H9 (cell line): ENCODE results near the gene STIMATE. TPM values are rescaled to one million over a fixed set of nuclear protein-coding genes. Genes with fewer than 3 reads are reported as not detected.

Source experiments
- DNase-seq: peaks from one replicate; pipeline ENCODE4 v3.0.0-alpha.2; 2017
- H2AFZ ChIP-seq: one replicate; pipeline ENCODE4 v1.6.1; 2013; ENCODE audit warnings: mild to moderate bottlenecking, low read length, control low read depth, moderate library complexity
- H2AK5ac ChIP-seq: 2 replicates; pipeline ENCODE4 v1.6.1; 2013; ENCODE audit warnings: low read length, control low read depth, mixed read lengths; ENCODE audit not compliant: insufficient read length
- H2BK120ac ChIP-seq: one replicate; pipeline ENCODE4 v1.6.1; 2013; ENCODE audit warnings: low read depth, mild to moderate bottlenecking, low read length, control low read depth, inconsistent platforms; ENCODE audit not compliant: poor library complexity, severe bottlenecking
- H2BK12ac ChIP-seq: 2 replicates; pipeline ENCODE4 v1.6.1; 2013; ENCODE audit warnings: low read length, control low read depth, mixed read lengths, low read depth; ENCODE audit not compliant: insufficient read length
- H2BK15ac ChIP-seq: 2 replicates; pipeline ENCODE4 v1.6.1; 2013; ENCODE audit warnings: low read depth, low read length, control low read depth
- H2BK20ac ChIP-seq: one replicate; pipeline ENCODE4 v1.6.1; 2013; ENCODE audit warnings: low read depth, mild to moderate bottlenecking, low read length, control low read depth, inconsistent platforms; ENCODE audit not compliant: poor library complexity, severe bottlenecking
- H2BK5ac ChIP-seq: 2 replicates; pipeline ENCODE4 v1.6.1; 2013; ENCODE audit warnings: low read length, control low read depth, mixed read lengths; ENCODE audit not compliant: insufficient read length
- H3K14ac ChIP-seq: 2 replicates; pipeline ENCODE4 v1.6.1; 2013; ENCODE audit warnings: low read length, control low read depth; ENCODE audit not compliant: insufficient read depth
- H3K18ac ChIP-seq: 2 replicates; pipeline ENCODE4 v1.6.1; 2013; ENCODE audit warnings: low read depth, mild to moderate bottlenecking, mixed read lengths, low read length, control low read depth; ENCODE audit not compliant: insufficient read length
- H3K23ac ChIP-seq: 2 replicates; pipeline ENCODE4 v1.6.1; 2013; ENCODE audit warnings: low read length, control low read depth, mixed read lengths, low read depth; ENCODE audit not compliant: insufficient read length
- H3K23me2 ChIP-seq: 2 replicates; pipeline ENCODE4 v1.6.1; 2013; ENCODE audit warnings: low read depth, mild to moderate bottlenecking, mixed read lengths, low read length, control low read depth; ENCODE audit not compliant: insufficient read length, poor library complexity, severe bottlenecking
- H3K27ac ChIP-seq: 2 replicates; pipeline ENCODE4 v1.5.1; 2013; ENCODE audit warnings: low read length, control low read depth, mixed read lengths, low read depth; ENCODE audit not compliant: insufficient read length
- H3K27me3 ChIP-seq: 2 replicates; pipeline ENCODE4 v1.6.1; 2013; ENCODE audit warnings: low read length, control low read depth, inconsistent platforms; ENCODE audit not compliant: insufficient read depth
- H3K4ac ChIP-seq: 2 replicates; pipeline ENCODE4 v1.6.1; 2013; ENCODE audit warnings: low read depth, mild to moderate bottlenecking, control low read depth, inconsistent platforms, low read length, moderate library complexity
- H3K4me1 ChIP-seq: 2 replicates; pipeline ENCODE4 v1.6.1; 2013; ENCODE audit warnings: low read length, control low read depth, inconsistent platforms; ENCODE audit not compliant: insufficient read depth
- H3K4me2 ChIP-seq: 2 replicates; pipeline ENCODE4 v1.6.1; 2013; ENCODE audit warnings: low read length, control low read depth, mixed read lengths; ENCODE audit not compliant: insufficient read length, insufficient read depth
- H3K56ac ChIP-seq: 2 replicates; pipeline ENCODE4 v1.6.1; 2013; ENCODE audit warnings: low read depth, mild to moderate bottlenecking, mixed read lengths, low read length, control low read depth; ENCODE audit not compliant: insufficient read length
- H3K79me1 ChIP-seq: 2 replicates; pipeline ENCODE4 v1.6.1; 2013; ENCODE audit warnings: low read depth, mild to moderate bottlenecking, moderate library complexity, low read length, control low read depth, inconsistent platforms; ENCODE audit not compliant: insufficient read depth, poor library complexity, severe bottlenecking
- H3K79me2 ChIP-seq: 2 replicates; pipeline ENCODE4 v1.6.1; 2013; ENCODE audit warnings: low read length, control low read depth, inconsistent platforms; ENCODE audit not compliant: insufficient read depth
- H3K9ac ChIP-seq: 2 replicates; pipeline ENCODE4 v1.6.1; 2013; ENCODE audit warnings: low read length, control low read depth, mixed read lengths; ENCODE audit not compliant: insufficient read length; ENCODE audit errors: extremely low read depth
- H3K9me3 ChIP-seq: one replicate; pipeline ENCODE4 v1.6.1; 2013; ENCODE audit warnings: low read depth, low read length, inconsistent platforms; ENCODE audit not compliant: control insufficient read depth
- H3T11ph ChIP-seq: one replicate; pipeline ENCODE4 v1.6.1; 2013; ENCODE audit warnings: mild to moderate bottlenecking, low read length, control low read depth, inconsistent platforms
- H4K20me1 ChIP-seq: one replicate; pipeline ENCODE4 v1.6.1; 2013; ENCODE audit not compliant: control insufficient read depth, insufficient read length, insufficient read depth
- H4K5ac ChIP-seq: 2 replicates; pipeline ENCODE4 v1.6.1; 2013; ENCODE audit warnings: low read depth, mild to moderate bottlenecking, mixed read lengths, low read length, control low read depth; ENCODE audit not compliant: insufficient read length
- H4K8ac ChIP-seq: replicated peaks from 2 replicates; pipeline ENCODE4 v1.6.1; 2013; ENCODE audit warnings: low read length, control low read depth, mixed read lengths, low read depth; ENCODE audit not compliant: insufficient read length
- H4K91ac ChIP-seq: 2 replicates; pipeline ENCODE4 v1.6.1; 2013; ENCODE audit warnings: low read depth, mild to moderate bottlenecking, moderate library complexity, mixed read lengths, low read length, control low read depth; ENCODE audit not compliant: insufficient read length
- H3K27ac Mint-ChIP-seq, 3 experiments: 2 replicates in 2 of 3; 3 replicates in 1 of 3; pipeline ENCODE4 v1.8.0; 2020 to 2021; ENCODE audit warnings: mixed read lengths in 3 of 3, mild to moderate bottlenecking in 1 of 3, moderate library complexity in 1 of 3
- H3K27me3 Mint-ChIP-seq: 2 replicates; pipeline ENCODE4 v1.8.0; 2021; ENCODE audit warnings: low read depth, mild to moderate bottlenecking, moderate library complexity, mixed read lengths
- H3K36me3 Mint-ChIP-seq, 3 experiments: 2 replicates in 2 of 3; 3 replicates in 1 of 3; pipeline ENCODE4 v1.8.0; 2020 to 2021; ENCODE audit warnings: low read depth in 3 of 3, mixed read lengths in 3 of 3; ENCODE audit not compliant: insufficient read depth in 1 of 3
- H3K4me1 Mint-ChIP-seq, 2 experiments: 2 replicates each; pipeline ENCODE4 v1.8.0; 2020; ENCODE audit warnings: mixed read lengths in 2 of 2
- H3K4me3 Mint-ChIP-seq, 2 experiments: 2 replicates in 1 of 2; 3 replicates in 1 of 2; pipeline ENCODE4 v1.8.0; 2020 to 2021; ENCODE audit warnings: mild to moderate bottlenecking in 2 of 2, mixed read lengths in 2 of 2, moderate library complexity in 1 of 2
- H3K9me3 Mint-ChIP-seq, 2 experiments: 2 replicates in 1 of 2; 3 replicates in 1 of 2; pipeline ENCODE4 v1.8.0; 2020; ENCODE audit warnings: mild to moderate bottlenecking in 2 of 2, mixed read lengths in 2 of 2, moderate library complexity in 1 of 2
- WGBS: extraction: QIAGEN DNeasy Blood & Tissue Kit; methylation state at CpG from one replicate; pipeline ENCODE4 v1.1.7; 2013; ENCODE audit warnings: missing lambda C conversion rate, low lambda C conversion rate, mixed read lengths; ENCODE audit not compliant: insufficient read length; ENCODE audit errors: extremely low coverage; 5-methylcytosine and 5-hydroxymethylcytosine counted together
- total RNA-seq: library from RNA; stranded (reverse); gene quantifications from 2 replicates; pipeline ENCODE4 v1.2.1, GENCODE V29; 2021
- TF ChIP-seq, protein P1 (sequence below): fragments of 200-600 bp; sonication (generic); conservative IDR thresholded peaks from 3 replicates; pipeline ENCODE4 v1.8.0; 2021; ENCODE audit warnings: antibody characterized with exemption, mild to moderate bottlenecking

The STIMATE gene
- total RNA-seq, 1 experiment from 2014 or later, result 25.6 TPM

DNA sequence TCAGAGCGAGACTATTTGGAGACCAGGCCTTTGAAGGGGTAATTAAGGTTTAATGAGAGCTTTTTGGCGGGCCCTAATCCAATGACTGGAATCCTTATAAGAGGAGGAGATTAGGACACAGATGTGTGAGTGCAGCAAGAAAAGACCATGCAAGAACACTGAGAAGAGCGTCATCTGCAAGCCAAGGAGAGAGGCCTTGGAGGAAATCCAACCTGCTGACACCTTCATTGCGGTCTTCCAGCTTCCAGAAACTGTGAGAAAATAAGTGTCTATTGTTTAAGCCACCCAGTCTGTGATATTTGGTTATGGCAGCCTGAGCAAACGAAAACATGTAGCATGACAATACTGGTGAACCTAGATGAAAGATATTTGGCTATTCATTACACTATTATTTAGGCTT is 39.5 kb downstream of the STIMATE start:
- H3K9me3 Mint-ChIP-seq, result no peaks in the 10 kb centered on the region
- WGBS, result no CpG with 5 or more reads among the region's 5 CpGs
- Histone ChIP-seq H3K79me1 (no peaks in the 10 kb centered on the region), H4K8ac (no peak overlapping the region), H3K4me1 (no peaks in the 10 kb centered on the region), H4K20me1 (no peaks in the 10 kb centered on the region), H2AFZ (no peak overlapping the region), H4K91ac (no peak overlapping the region), H3K14ac (no peak overlapping the region), H2BK12ac (no peak overlapping the region), H3K9me3 (no peaks in the 10 kb centered on the region), H2BK5ac (no peak overlapping the region), H3K23me2 (no peaks in the 10 kb centered on the region), H3K27ac (no peak overlapping the region), H3K18ac (no peak overlapping the region), H3K56ac (no peak overlapping the region), H3K4ac (no peak overlapping the region), H2AK5ac (no peak overlapping the region), H3K9ac (no peak overlapping the region), H3K27me3 (no peaks in the 10 kb centered on the region), H2BK120ac (no peak overlapping the region), H3K23ac (no peak overlapping the region), H3K4me2 (no peak overlapping the region), H4K5ac (no peak overlapping the region), H3T11ph (no peak overlapping the region), H2BK20ac (no peak overlapping the region), H2BK15ac (no peak overlapping the region), H3K79me2 (no peaks in the 10 kb centered on the region)
- DNase-seq, result no peak
- H3K4me1 Mint-ChIP-seq, result no peaks in the 10 kb centered on the region
- H3K36me3 Mint-ChIP-seq, result peaks cover 0 to 2% (median 2%) of the 10 kb centered on the region in 3 experiments; a peak in 3 of 7 replicates
- no peaks in the 10 kb centered on the region for H3K27me3 Mint-ChIP-seq
- H3K4me3 Mint-ChIP-seq, result no peak overlapping the region
- no peak overlapping the region for H3K27ac Mint-ChIP-seq
- TF ChIP-seq, protein P1, sequence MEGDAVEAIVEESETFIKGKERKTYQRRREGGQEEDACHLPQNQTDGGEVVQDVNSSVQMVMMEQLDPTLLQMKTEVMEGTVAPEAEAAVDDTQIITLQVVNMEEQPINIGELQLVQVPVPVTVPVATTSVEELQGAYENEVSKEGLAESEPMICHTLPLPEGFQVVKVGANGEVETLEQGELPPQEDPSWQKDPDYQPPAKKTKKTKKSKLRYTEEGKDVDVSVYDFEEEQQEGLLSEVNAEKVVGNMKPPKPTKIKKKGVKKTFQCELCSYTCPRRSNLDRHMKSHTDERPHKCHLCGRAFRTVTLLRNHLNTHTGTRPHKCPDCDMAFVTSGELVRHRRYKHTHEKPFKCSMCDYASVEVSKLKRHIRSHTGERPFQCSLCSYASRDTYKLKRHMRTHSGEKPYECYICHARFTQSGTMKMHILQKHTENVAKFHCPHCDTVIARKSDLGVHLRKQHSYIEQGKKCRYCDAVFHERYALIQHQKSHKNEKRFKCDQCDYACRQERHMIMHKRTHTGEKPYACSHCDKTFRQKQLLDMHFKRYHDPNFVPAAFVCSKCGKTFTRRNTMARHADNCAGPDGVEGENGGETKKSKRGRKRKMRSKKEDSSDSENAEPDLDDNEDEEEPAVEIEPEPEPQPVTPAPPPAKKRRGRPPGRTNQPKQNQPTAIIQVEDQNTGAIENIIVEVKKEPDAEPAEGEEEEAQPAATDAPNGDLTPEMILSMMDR, result no peak
